Activated CD8-positive, alpha-beta T cell treated with anti-CD3 and anti-CD28 coated beads for 36 hours (primary cell): ENCODE data around the gene UBASH3A. TPM values are rescaled to one million over a fixed set of nuclear protein-coding genes. Genes with fewer than 3 reads are reported as not detected.

Source experiments
- ATAC-seq: fragments of 200-7000 bp; cut with Tn5 transposase; one replicate; pipeline ENCODE4 v1.10.0; 2021; ENCODE audit warnings: mild to moderate bottlenecking, moderate library complexity
- CTCF ChIA-PET: fragments of 350-600 bp; sonication (Branson Sonifier 250); formaldehyde crosslinking; loops from one replicate; lab custom pipeline; 2021; ENCODE audit warnings: antibody characterized with exemption; lab: Charles Lee
- POLR2A ChIA-PET: fragments of 350-600 bp; sonication (Branson Sonifier 250); formaldehyde crosslinking; loops from one replicate; lab custom pipeline; 2021; ENCODE audit warnings: antibody characterized with exemption; lab: Charles Lee
- DNase-seq: peaks from one replicate; pipeline ENCODE4 v3.0.0-alpha.2; 2020
- H3K27ac Mint-ChIP-seq: one replicate; pipeline ENCODE4 v1.8.0; 2021; ENCODE audit warnings: mild to moderate bottlenecking, mixed read lengths
- H3K27me3 Mint-ChIP-seq: one replicate; pipeline ENCODE4 v1.8.0; 2021; ENCODE audit warnings: mixed read lengths
- H3K36me3 Mint-ChIP-seq: one replicate; pipeline ENCODE4 v1.8.0; 2021; ENCODE audit warnings: low read depth, mixed read lengths
- H3K4me1 Mint-ChIP-seq: one replicate; pipeline ENCODE4 v1.8.0; 2021; ENCODE audit warnings: low read depth, mixed read lengths
- H3K4me3 Mint-ChIP-seq: one replicate; pipeline ENCODE4 v1.8.0; 2021; ENCODE audit warnings: mild to moderate bottlenecking, moderate library complexity, mixed read lengths
- H3K9me3 Mint-ChIP-seq: one replicate; pipeline ENCODE4 v1.8.0; 2021; ENCODE audit warnings: mixed read lengths
- CTCF ChIP-seq: fragments of 200-600 bp; IDR thresholded peaks from one replicate; pipeline ENCODE4 v1.8.0; 2022; ENCODE audit warnings: antibody characterized with exemption, mild to moderate bottlenecking
- intact Hi-C: fragments of 100-400 bp; cut with micrococcal nuclease; formaldehyde crosslinking; loops from one replicate; pipeline ENCODE4 v1.10.0; 2022
- total RNA-seq, 2 experiments: library from RNA; stranded (reverse); gene quantifications; one replicate each; pipeline ENCODE4 v1.2.3, GENCODE V29; 2021

UBASH3A gene
- total RNA-seq, 2 experiments from 2014 or later = 48.7 to 52.9 TPM

- Mint-ChIP-seq H3K4me3 (peak overlapping the region; percentile 64), H3K27ac (no peak overlapping the region), H3K27me3 (no peaks in the 10 kb centered on the region), H3K36me3 (peaks cover 31% of the 10 kb centered on the region), H3K4me1 (peaks cover 45% of the 10 kb centered on the region), H3K9me3 (peaks cover 3% of the 10 kb centered on the region)
- POLR2A ChIA-PET = interaction anchor here (1.1 to 8.2 kb wide), 6 partner anchors 10 to 40 kb away, joined by 3 to 91 read pairs (median 4); partner anchors contain the start of gene UBASH3A
- peak; percentile 36 for DNase-seq
- intact Hi-C loops = no loop called here
- CTCF ChIA-PET = interaction anchor here (1.0 to 2.6 kb wide), 3 partner anchors 8 to 76 kb away, joined by 3 to 9 read pairs (median 5); no protein-coding TSS in a partner anchor
- TF ChIP-seq CTCF = no peak
- no peak for ATAC-seq
Measured at GRCh38 chr21:42414066-42414465, 10.4 kb downstream of the UBASH3A start.

GRCh38 chr21:42414553-42414927 lies 10.8 kb downstream of the UBASH3A start:
- ATAC-seq (no peak), DNase-seq (no peak)
- peak overlapping the region; percentile 64 for H3K4me3 Mint-ChIP-seq
- intact Hi-C loops = no loop called here
- ChIA-PET POLR2A (interaction anchor here (0.7 to 8.2 kb wide), 10 partner anchors 10 to 99 kb away, joined by 3 to 91 read pairs (median 4); partner anchors contain the start of genes SLC37A1 and UBASH3A), CTCF (interaction anchor here (1.0 to 1.1 kb wide), 2 partner anchors 10 to 77 kb away, joined by 4 to 5 read pairs; no protein-coding TSS in a partner anchor)
- H3K27ac Mint-ChIP-seq = no peak overlapping the region
- H3K27me3 Mint-ChIP-seq = no peaks in the 10 kb centered on the region
- H3K36me3 Mint-ChIP-seq = peaks cover 36% of the 10 kb centered on the region
- peaks cover 7% of the 10 kb centered on the region for H3K9me3 Mint-ChIP-seq
- no peak for TF ChIP-seq CTCF
- H3K4me1 Mint-ChIP-seq = peaks cover 45% of the 10 kb centered on the region

GRCh38 chr21:42414928-42415769 lies 11.4 kb downstream of the UBASH3A start:
- peaks cover 11% of the 10 kb centered on the region for H3K9me3 Mint-ChIP-seq
- DNase-seq (peak; percentile 99), ATAC-seq (peak; percentile 80)
- no peaks in the 10 kb centered on the region for H3K27me3 Mint-ChIP-seq
- ChIA-PET POLR2A (interaction anchor here (0.7 to 8.2 kb wide), 7 partner anchors 10 to 99 kb away, joined by 3 to 91 read pairs (median 4); partner anchors contain the start of genes SLC37A1 and UBASH3A), CTCF (interaction anchor here (1.0 kb wide), 2 partner anchors 11 to 17 kb away, joined by 3 to 4 read pairs; no protein-coding TSS in a partner anchor)
- intact Hi-C loops = no loop called here
- H3K36me3 Mint-ChIP-seq = peaks cover 41% of the 10 kb centered on the region
- H3K27ac Mint-ChIP-seq = no peak overlapping the region
- TF ChIP-seq CTCF = no peak
- peaks cover 46% of the 10 kb centered on the region for H3K4me1 Mint-ChIP-seq
- H3K4me3 Mint-ChIP-seq = peak overlapping the region; percentile 64

- H3K4me3 Mint-ChIP-seq = peak overlapping the region; percentile 33
- TF ChIP-seq CTCF = no peak
- ATAC-seq (peak; percentile 20), DNase-seq (peak; percentile 76)
- peaks cover 11% of the 10 kb centered on the region for H3K9me3 Mint-ChIP-seq
- H3K27me3 Mint-ChIP-seq = no peaks in the 10 kb centered on the region
- POLR2A ChIA-PET = interaction anchor here (2.0 to 8.2 kb wide), 3 partner anchors 7 to 19 kb away, joined by 8 to 91 read pairs (median 31); partner anchors contain the start of gene UBASH3A
- intact Hi-C loops = no loop called here
- H3K27ac Mint-ChIP-seq = peak overlapping the region; percentile 90
- peaks cover 62% of the 10 kb centered on the region for H3K36me3 Mint-ChIP-seq
- CTCF ChIA-PET = interaction anchor here (1.8 kb wide), 1 partner anchor 8 kb away, joined by 4 read pairs; no protein-coding TSS in a partner anchor
- H3K4me1 Mint-ChIP-seq = peaks cover 67% of the 10 kb centered on the region
Measured at GRCh38 chr21:42417533-42417932, 13.8 kb downstream of the UBASH3A start.
